Stimulated activated CD4-positive, alpha-beta T cell treated with anti-CD3 and anti-CD28 coated beads, Interleukin-12 subunit alpha, Interleukin-12 subunit beta, amount 100 ng/mL, for 4 hours (primary cell): ENCODE results near the gene NUPR1.
"Not testable (repeated sequence)": the region's sequence is repeated elsewhere in the genome, so short reads cannot be mapped to it uniquely, and the experiment has no call there.

Experiments
- DNase-seq: peaks from one replicate; pipeline ENCODE4 v3.0.0-alpha.2; 2020

NUPR1 gene

GRCh38 chr16:28526201-28527099, 12.3 kb downstream of the NUPR1 start:
- no peak for DNase-seq

GRCh38 chr16:28524681-28525171, 14.0 kb downstream of the NUPR1 start:
- no peak for DNase-seq

GRCh38 chr16:28522792-28523191, 16.0 kb downstream of the NUPR1 start:
- DNase-seq: no peak

- no peak for DNase-seq
Observed at GRCh38 chr16:28521436-28521835, 17.3 kb downstream of the NUPR1 start.

DNA sequence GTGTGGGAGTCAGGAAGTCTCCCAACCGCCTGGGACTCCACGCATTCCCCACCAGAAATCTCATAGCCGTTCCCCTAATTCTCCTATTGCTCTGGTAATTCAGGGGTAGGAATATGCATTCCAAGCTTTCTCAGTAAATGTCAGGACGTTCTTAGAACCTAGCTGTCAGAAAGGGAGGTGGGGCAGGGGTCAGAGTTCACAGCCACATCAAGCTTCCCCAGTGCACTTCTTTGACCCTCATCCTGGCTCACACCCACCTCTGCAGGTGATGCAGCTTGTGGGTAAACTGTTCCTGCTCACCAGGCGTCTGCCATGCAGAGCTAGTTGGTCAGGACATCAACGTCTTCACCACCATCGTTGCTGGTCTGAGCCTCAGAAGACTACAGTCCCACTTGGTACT, 18.1 kb downstream of the NUPR1 start:
- no peak for DNase-seq

- no peak for DNase-seq
Observed at GRCh38 chr16:28514246-28514645, 24.5 kb downstream of the NUPR1 start.

DNA sequence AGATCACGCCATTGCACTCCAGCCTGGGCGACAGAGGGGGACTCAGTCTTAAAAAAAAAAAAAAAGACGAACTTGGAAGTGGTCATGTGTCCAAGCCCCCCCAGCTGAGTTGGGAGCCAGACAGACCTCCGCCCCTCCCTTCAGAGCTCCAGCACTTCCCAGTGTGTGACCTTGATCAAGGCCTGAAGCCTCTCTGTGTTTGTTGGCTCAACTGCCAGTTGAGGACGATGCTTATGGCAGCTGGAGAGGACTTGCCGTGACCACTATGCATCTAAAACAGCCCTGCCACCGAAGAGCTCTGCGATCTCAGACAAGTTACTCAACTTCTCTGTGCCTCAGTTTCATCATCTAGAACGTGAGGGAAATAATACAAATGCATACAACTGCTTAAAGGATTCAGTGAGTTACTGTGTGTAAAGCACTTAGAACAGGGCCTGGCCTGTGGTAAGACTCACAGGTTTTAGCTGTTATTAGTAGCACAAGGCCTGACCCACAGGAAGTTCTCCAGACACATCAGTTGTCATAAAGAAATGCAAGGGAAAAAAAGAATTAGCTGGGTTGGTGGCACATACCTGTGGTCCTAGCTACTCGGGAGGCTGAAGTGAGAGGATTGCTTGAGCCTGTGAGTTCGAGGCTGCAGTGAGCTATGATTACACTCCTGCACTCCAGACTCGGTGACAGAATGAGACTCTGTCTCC, 25.1 kb downstream of the NUPR1 start:
- no peak for DNase-seq

- DNase-seq: no peak
Observed at GRCh38 chr16:28511801-28512789, 26.7 kb downstream of the NUPR1 start.

DNA sequence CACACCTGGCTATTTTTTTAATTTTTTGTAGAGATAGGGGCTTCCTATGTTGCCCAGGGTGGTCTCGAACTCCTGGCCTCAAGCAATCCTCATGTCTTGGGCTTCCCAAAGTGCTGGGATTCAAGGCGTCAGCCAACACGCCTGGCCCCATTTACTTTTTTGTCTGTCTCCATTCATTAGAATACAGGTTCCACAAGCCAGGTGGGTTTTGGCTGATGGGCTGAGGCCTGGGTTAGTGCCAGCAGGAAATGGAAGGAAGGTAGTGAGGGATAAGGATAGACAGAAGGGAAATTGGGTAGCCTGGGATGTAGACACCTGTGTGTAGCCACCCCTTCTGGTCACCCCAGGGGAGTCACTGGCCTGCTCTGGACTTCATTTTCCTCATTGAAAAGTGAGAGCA, 27.7 kb downstream of the NUPR1 start:
- no peak for DNase-seq

DNA sequence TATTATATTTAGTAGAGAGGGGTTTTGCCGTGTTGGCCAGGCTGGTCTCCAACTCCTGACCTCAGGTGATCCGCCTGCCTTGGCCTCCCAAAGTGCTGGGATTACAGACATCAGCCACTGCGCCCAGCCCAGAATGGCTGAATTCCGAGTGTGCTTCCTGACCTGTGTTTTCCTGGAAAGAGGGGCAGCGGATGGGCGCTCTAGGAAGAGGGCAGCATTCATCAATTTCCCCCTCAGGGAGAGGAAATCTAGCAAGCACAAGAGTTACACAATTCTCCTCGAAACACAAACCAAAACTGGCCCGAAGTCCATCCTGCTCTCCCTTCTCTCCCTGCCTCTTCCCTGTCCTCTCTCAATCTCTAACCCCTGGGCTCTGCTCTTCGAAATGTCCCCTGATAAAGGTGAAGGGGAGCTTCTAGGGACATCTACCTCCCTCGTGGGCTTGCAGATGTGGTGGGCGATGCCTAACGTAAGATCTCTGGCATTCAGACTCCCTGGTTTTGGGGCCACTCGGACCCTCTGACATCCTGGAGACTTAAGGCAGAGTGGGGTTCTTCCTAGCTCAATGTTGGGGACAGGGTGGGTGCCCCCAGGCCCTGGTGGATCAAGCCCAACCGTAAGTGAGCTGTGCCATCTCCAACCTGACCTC, 33.2 kb downstream of the NUPR1 start:
- no peak for DNase-seq

DNA sequence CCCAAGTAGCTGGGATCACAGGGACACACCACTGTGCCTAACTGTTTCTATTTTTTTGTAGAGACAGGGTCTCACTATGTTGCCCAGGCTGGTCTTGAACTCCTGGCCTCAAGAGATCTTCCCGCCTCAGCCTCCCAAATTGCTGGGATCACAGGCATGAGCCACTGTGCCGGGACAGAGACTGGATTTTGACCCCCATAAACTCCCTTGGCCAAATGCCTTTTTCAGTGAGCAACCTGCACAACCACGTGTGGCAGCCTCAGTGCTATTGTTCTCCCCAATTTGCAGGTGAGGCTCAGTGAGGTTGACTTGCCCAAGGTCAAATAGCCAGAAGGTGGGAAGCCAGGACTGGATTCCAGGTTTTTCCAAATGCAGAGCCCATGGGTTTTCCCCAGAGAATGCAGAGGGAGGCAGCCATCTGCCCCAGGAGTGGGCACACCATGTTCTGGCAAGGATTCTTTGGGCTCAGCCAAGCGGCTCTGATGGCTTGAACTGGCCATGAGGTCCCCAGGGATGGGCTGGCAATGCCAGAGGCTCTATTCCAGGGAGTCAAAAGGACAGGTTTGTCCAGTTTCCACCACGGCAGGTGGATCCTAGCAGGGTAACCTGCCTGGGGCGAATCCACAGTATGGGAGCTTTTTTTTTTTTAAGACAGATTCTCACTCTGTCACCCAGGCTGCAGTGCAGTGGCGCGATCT, 33.9 kb downstream of the NUPR1 start:
- DNase-seq: no peak

GRCh38 chr16:28503470-28504259, 35.1 kb downstream of the NUPR1 start:
- DNase-seq: no peak

DNA sequence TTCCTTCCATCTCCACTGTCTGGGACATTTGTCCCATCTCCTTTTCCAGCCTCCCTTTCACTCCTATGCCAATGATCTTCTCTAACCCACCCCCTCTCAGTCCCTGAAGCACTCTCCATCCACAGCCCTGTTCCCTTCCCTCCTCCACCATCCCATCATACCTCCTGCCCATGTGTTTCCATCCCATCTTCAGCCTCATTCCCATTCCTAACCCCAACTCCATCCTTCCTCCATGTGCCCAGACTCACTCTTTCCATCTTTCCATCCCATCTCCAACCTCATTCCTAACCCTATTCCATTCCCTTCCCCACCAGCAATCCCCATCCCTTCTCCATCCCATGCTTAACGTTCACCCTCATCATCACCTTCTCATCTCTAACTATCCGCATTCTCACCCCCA, 36.5 kb downstream of the NUPR1 start:
- no peak for DNase-seq

DNA sequence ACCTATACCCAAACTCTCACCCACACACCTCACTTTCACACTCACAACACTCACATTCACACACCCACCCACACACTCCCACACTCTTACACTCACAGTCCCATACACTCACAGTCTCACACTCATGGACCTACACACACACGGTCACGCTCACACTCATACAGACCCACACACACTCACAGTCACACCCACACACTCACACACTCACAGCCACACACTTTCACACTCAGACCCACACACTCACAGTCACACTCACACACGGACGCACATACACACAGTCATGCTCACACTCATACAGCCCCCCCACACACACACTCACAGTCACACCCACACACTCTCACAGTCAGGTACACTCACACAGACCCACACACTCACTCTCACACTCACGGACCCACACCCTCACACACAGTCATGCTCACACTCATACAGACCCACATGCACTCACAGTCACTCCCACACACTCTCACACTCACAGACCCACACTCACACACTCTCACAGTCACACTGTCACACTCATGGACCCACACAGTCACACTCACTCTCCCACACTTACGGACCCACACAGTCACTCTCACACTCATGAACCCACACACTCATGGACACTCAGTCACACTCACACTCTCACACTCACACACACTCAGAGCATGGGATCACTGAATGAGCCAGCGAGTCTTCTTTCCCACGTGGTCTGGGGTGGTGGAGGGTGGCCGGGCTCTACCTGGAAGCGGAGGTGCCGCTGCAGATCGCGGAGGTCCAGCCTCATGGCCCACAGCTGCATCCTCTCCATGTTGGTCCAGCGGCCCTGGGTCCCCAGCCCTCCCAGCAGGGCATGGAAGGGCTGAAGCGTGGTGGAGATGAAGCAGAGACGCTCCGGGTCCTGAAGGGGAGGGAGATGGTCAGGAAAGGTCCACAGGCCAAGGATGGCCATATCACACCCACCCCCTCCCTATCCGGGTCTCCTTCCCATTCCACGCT, 37.2 kb downstream of the NUPR1 start:
- no peak for DNase-seq

DNA sequence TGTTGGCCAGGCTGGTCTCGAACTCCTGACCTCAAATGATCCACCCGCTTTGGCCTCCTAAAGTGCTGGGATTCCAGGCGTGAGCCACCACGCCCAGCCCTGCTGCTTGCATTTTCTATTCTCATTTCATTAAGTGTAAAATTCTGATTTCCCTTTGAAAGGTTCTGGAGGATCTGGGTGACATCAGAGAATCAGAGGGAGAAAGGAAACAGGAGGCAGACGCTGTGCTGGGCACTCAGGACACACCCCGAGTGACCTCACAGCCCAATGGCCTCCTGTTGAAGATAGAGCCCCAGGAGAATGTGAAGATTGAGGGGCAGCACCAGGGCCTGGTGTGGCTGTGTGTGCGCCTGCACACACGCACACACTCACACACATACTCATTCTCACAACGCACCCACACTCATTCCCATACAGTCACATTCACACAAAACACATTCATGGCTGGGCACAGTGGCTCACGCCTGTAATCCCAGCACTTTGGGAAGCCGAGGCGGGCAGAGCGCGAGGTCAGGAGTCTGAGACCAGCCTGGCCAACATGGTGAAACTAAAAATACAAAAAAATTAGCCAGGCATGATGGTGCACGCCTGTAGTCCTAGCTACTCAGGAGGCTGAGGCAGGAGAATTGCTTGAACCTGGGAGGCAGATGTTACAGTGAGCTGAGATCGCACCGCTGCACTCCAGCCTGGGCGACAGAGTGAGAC, 38.1 kb downstream of the NUPR1 start:
- DNase-seq: not testable (repeated sequence)

GRCh38 chr16:28499854-28500253, 38.9 kb downstream of the NUPR1 start:
- no peak for DNase-seq

- DNase-seq: no peak
Observed at GRCh38 chr16:28498666-28499381, 40.0 kb downstream of the NUPR1 start.
